OCI-LY7 (cell line): ENCODE data around the gene CKS2. TPM values are rescaled to one million over a fixed set of nuclear protein-coding genes. Genes with fewer than 3 reads are reported as not detected.

ENCODE experiments used
- BruUV-seq: library from RNA; stranded (reverse); fragments of 400-500 nt; replicated peaks from 2 replicates; lab custom pipeline; 2021; lab: Mats Ljungman, UMichigan
- CTCF ChIA-PET: fragments of 300-600 bp; sonication (Branson Sonifier 250); formaldehyde crosslinking; loops from one replicate; lab custom pipeline; 2022; ENCODE audit warnings: antibody characterized with exemption; ENCODE audit not compliant: unreplicated experiment; lab: Charles Lee
- POLR2A ChIA-PET: fragments of 300-600 bp; sonication (Branson Sonifier 250); formaldehyde crosslinking; loops from one replicate; lab custom pipeline; 2022; ENCODE audit warnings: antibody characterized with exemption; lab: Charles Lee
- DNase-seq: peaks from one replicate; pipeline ENCODE4 v3.0.0-alpha.2; 2015; ENCODE audit warnings: low spot score
- H2AFZ ChIP-seq: fragments of 200-600 bp; sonication (generic), shearing (Covaris generic); 2 replicates; pipeline ENCODE4 v1.6.1; 2014; ENCODE audit warnings: mild to moderate bottlenecking, antibody characterized with exemption, low read length, moderate library complexity
- H3K27ac ChIP-seq: fragments of 200-600 bp; sonication (generic); 2 replicates; pipeline ENCODE4 v1.5.1; 2014; ENCODE audit warnings: mixed run types, low read depth, mild to moderate bottlenecking, moderate library complexity, low read length, inconsistent platforms; ENCODE audit not compliant: poor library complexity, severe bottlenecking
- H3K36me3 ChIP-seq: fragments of 200-600 bp; sonication (generic); 2 replicates; pipeline ENCODE4 v1.6.1; 2014; ENCODE audit warnings: mild to moderate bottlenecking, antibody characterized with exemption, low read length, moderate library complexity, mixed read lengths; ENCODE audit not compliant: insufficient read depth
- H3K4me1 ChIP-seq: fragments of 200-600 bp; sonication (generic); 2 replicates; pipeline ENCODE4 v1.5.1; 2014; ENCODE audit warnings: mild to moderate bottlenecking, low read length; ENCODE audit not compliant: insufficient read depth, poor library complexity, severe bottlenecking
- H3K4me2 ChIP-seq: fragments of 200-600 bp; sonication (generic); 2 replicates; pipeline ENCODE4 v1.6.1; 2014; ENCODE audit warnings: mild to moderate bottlenecking, low read length
- H3K4me3 ChIP-seq: fragments of 200-600 bp; sonication (generic); 2 replicates; pipeline ENCODE4 v1.5.1; 2014; ENCODE audit warnings: mild to moderate bottlenecking, low read depth, low read length; ENCODE audit not compliant: poor library complexity, severe bottlenecking
- H3K79me2 ChIP-seq: fragments of 200-600 bp; sonication (generic); 2 replicates; pipeline ENCODE4 v1.6.1; 2016; ENCODE audit warnings: low read depth, mild to moderate bottlenecking, low read length, moderate library complexity, mixed read lengths; ENCODE audit not compliant: insufficient read depth
- H3K9me2 ChIP-seq: fragments of 200-600 bp; sonication (generic); 2 replicates; pipeline ENCODE4 v1.6.1; 2016; ENCODE audit warnings: mild to moderate bottlenecking, low read length, mixed read lengths; ENCODE audit not compliant: insufficient read depth
- H3K9me3 ChIP-seq: fragments of 200-600 bp; sonication (generic); 2 replicates; pipeline ENCODE4 v1.6.1; 2014; ENCODE audit warnings: mild to moderate bottlenecking, mixed run types, low read length, mixed read lengths
- H4K20me1 ChIP-seq: fragments of 200-600 bp; sonication (generic); 2 replicates; pipeline ENCODE4 v1.6.1; 2014; ENCODE audit warnings: mild to moderate bottlenecking, antibody characterized with exemption, low read length, moderate library complexity, mixed read lengths; ENCODE audit not compliant: insufficient read depth
- CTCF ChIP-seq: fragments of 200-600 bp; sonication (generic); conservative IDR thresholded peaks from 2 replicates; pipeline ENCODE4 v1.5.1; 2014; ENCODE audit warnings: mild to moderate bottlenecking, antibody characterized with exemption, low read length, moderate library complexity, mixed read lengths
- EZH2phosphoT487 ChIP-seq: fragments of 200-600 bp; sonication (generic); IDR thresholded peaks from 2 replicates; pipeline ENCODE4 v1.6.1; 2018; ENCODE audit warnings: low read depth, borderline replicate concordance, mild to moderate bottlenecking, mixed run types, antibody characterized with exemption, low read length, moderate library complexity, mixed read lengths
- intact Hi-C: fragments of 100-400 bp; cut with micrococcal nuclease; formaldehyde crosslinking; loops from one replicate; pipeline ENCODE4 v1.10.0; 2022; ENCODE audit not compliant: unreplicated experiment
- total RNA-seq, 2 experiments: library from RNA; depleted of rRNA in 1 of 2; stranded (reverse); fragments of >200 nt in 1 of 2; shearing (Covaris generic) in 1 of 2; gene quantifications; 2 replicates each; pipeline ENCODE4 v1.2.3, GENCODE V29; 2014 to 2022

Gene CKS2
- total RNA-seq, 2 experiments from 2014 or later = 285 to 299 TPM

DNA sequence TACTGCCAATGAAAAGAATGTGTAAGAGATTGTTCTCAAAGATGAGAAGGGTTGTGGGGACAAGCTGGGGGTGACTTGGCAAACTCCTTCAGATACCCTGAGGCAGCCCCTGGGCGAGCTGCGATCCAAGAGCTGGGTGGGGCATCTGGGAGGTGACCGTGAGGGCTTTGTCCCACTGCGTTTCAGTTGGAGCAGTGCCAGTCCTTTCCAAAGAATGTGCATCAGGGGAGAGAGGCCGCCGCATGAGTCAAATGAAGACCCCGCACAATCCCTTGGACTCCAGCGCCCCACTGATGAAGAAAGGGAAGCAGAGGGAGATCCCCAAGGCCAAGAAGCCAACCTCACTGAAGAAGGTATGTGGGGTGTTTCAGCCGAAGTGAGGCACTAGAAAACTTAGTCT is 35.7 kb downstream of the CKS2 start:
- no peaks in the 10 kb centered on the region for H3K9me3 ChIP-seq
- TF ChIP-seq CTCF (no peak), EZH2phosphoT487 (no peak)
- BruUV-seq = no TSS peak
- DNase-seq = no peak
- no peak overlapping the region for H3K4me3 ChIP-seq
- H3K9me2 ChIP-seq = no peaks in the 10 kb centered on the region
- H3K79me2 ChIP-seq = no peaks in the 10 kb centered on the region
- no peaks in the 10 kb centered on the region for H3K4me1 ChIP-seq
- ChIA-PET POLR2A (interaction anchor here (0.7 to 1.2 kb wide), 4 partner anchors 9 to 214 kb away, joined by 3 to 5 read pairs (median 4); no protein-coding TSS in a partner anchor), CTCF (no interaction called here)
- no peaks in the 10 kb centered on the region for H4K20me1 ChIP-seq
- intact Hi-C loops = no loop called here
- H3K27ac ChIP-seq = no peak overlapping the region
- no peak overlapping the region for H3K4me2 ChIP-seq
- H2AFZ ChIP-seq = no peak overlapping the region
- peaks cover 99% of the 10 kb centered on the region for H3K36me3 ChIP-seq

GRCh38 chr9:89347651-89348050 is 36.7 kb downstream of the CKS2 start:
- no peak for DNase-seq
- Histone ChIP-seq H3K4me1 (no peaks in the 10 kb centered on the region), H3K4me2 (no peak overlapping the region), H3K79me2 (no peaks in the 10 kb centered on the region), H2AFZ (no peak overlapping the region), H3K36me3 (peaks cover 99% of the 10 kb centered on the region), H4K20me1 (no peaks in the 10 kb centered on the region), H3K9me3 (no peaks in the 10 kb centered on the region), H3K4me3 (no peak overlapping the region), H3K27ac (no peak overlapping the region), H3K9me2 (no peaks in the 10 kb centered on the region)
- intact Hi-C loops = no loop called here
- CTCF ChIA-PET = interaction anchor here (0.8 kb wide), 1 partner anchor 16 kb away, joined by 3 read pairs; no protein-coding TSS in a partner anchor
- BruUV-seq = no TSS peak
- TF ChIP-seq EZH2phosphoT487 = no peak
- no peak for TF ChIP-seq CTCF
- POLR2A ChIA-PET = interaction anchor here (0.5 to 1.2 kb wide), 2 partner anchors 16 to 224 kb away, joined by 3 to 5 read pairs; no protein-coding TSS in a partner anchor

GRCh38 chr9:89349607-89350006 is 38.6 kb downstream of the CKS2 start:
- Histone ChIP-seq H3K79me2 (no peaks in the 10 kb centered on the region), H3K4me3 (no peak overlapping the region), H3K4me2 (no peak overlapping the region), H2AFZ (no peak overlapping the region), H3K36me3 (peaks cover 99% of the 10 kb centered on the region), H3K9me3 (no peaks in the 10 kb centered on the region), H4K20me1 (no peaks in the 10 kb centered on the region), H3K27ac (no peak overlapping the region), H3K9me2 (no peaks in the 10 kb centered on the region), H3K4me1 (no peaks in the 10 kb centered on the region)
- intact Hi-C loops = no loop called here
- no TSS peak for BruUV-seq
- ChIA-PET POLR2A (interaction anchor here (0.7 kb wide), 1 partner anchor 22 kb away, joined by 4 read pairs; no protein-coding TSS in a partner anchor), CTCF (no interaction called here)
- no peak for DNase-seq
- no peak for TF ChIP-seq EZH2phosphoT487
- TF ChIP-seq CTCF = no peak
